HG03558 (cell line): Measurements from ENCODE around the gene CDK17.

Experiments used
- ATAC-seq: cut with Tn5 transposase; IDR thresholded peaks from one replicate; pipeline ENCODE4 v1.9.1; 2021; ENCODE audit warnings: moderate number of reproducible peaks; ENCODE audit not compliant: unreplicated experiment; ENCODE audit errors: extremely low read depth

CDK17 gene

DNA sequence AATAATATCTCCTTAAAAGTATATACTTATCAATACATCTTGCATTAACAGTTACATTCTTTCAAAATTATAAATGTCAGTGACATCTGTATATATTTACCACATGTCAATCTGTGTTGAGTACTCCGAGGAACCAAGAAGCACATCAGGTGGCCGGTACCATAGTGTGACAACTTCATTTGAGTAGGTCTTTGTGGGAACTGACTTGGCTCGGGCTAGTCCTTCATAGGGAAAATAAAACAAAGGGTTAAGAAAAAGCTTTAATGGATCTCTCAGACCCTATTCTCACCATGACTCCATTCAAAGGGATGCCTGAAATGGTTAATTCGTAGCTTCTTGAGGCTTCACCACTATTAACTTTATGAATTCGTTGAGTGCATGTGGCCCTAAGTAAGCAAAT, 111.2 kb downstream of the CDK17 start:
- no peak for ATAC-seq

DNA sequence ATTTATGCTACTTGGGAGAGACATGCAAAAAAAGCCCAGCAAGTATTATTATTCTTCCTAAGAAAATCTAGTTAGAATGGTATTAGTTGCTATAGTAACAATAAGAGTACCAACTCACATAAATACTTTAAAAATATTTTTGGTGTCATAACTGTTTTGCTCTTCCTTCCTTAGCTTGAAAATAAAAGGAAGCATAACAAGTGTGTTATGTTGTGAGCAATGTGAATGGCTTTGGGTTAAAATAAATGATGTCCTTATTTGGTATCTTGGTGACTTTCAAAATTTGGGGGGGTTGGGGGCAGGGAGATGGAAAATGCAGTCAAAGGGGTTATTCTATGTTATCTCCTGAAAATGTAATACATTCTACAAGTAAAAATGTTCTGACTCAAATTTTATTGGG, 115.1 kb downstream of the CDK17 start:
- no peak for ATAC-seq

DNA sequence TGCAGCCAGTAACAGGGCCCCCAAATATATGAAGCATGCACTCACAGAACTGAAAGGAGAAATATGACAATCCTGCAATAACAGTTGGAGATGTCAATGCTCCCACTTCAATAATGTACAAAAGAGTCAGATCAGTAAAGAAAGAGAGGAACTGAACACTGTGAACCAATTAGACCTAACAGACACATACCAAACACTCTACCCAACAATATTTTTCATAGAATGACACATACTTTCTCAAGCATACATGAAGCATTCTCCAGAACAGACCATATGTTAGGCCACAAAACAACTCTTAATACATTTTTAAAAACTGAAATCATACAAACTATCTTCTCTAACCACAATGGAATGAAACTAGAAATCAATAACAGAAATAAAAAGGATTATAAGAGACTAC, 125.9 kb downstream of the CDK17 start:
- ATAC-seq: no peak

DNA sequence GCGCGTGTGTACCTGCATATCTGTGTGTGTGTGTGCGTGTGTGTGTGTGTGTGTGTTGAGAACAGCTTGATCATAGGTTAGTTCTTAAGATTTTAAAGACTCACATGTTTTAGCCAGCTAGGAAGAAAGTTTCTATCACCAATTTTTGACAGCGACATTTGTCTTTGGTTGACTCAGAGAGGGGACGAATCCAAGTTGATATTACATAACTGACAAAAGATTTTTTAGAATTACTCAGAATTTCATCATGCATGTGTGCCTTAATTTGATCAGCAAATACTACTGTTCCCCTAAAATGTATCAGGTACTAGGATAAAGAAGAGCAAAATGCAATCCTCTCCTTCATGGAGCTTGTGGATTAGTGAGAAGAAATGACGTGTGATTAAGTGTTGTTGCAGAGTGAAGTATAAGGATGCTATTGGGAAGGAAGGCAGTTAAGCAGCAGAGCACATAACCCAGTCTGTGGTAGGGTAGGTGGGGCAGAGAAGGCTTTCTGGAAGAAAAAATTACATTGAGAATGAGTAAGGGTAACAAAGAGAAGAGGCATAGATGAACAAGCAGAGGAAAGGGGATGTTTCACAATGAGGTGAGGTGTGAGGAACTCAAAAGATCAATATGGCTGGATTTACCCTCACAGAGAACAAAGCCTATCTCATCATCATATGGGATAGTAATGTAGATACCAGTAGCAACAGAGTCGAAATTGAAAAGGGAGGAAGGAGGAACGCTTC, 128.6 kb downstream of the CDK17 start:
- no peak for ATAC-seq

DNA sequence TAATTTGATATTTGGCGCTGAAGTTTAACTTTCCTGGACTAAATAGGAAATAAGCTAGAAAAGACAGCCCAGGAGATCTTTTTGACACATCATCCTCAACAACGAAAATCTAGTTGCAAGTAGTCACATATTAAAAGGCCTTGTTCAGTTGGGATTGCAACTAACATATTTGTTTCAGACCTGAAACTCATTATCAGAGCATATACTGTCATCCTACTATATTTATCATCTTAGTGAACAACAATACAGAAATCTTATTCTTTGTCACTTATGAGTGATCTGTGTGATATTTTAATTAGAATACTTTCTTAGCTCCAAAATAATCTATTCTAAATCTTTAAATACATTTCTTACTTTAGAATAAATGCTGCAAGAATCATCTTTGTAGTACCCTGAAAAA, 134.0 kb downstream of the CDK17 start:
- no peak for ATAC-seq

DNA sequence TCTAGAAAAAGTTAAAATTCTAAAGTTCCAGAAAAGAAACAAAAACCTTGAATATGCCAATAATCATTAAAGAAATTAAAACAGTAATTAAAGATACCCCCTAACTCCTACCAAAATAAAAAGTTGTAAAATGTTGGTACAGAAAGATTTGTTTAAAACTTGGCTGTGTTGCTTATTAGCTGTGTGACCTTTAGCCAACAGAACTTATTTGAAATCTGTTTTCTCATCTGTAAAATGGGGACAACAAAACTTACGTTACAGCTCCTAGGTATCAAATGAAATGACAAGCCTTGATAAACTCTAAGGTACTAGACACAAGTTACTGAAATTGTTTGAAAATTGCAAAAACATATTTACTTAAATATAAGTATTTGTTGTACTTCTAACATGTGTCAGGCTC, 134.4 kb downstream of the CDK17 start:
- no peak for ATAC-seq

DNA sequence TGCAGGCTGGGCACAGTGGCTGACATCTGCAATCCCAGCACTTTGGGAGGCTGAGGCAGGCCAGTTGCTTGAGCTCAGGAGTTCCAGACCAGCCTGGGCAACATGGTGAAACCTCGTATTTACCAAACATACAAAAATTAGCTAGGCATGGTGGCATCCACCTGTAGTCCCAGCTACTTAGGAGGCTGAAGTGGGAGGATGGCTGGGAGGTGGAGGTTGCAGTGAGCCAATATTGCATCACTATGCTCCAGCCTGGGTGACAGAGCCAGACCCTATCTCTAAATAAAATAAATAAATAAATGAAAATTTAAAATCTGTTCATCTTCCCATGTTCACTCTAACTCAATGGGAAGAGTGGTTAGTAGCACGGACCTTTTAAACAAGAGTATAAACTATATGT, 134.8 kb downstream of the CDK17 start:
- ATAC-seq: no peak

DNA sequence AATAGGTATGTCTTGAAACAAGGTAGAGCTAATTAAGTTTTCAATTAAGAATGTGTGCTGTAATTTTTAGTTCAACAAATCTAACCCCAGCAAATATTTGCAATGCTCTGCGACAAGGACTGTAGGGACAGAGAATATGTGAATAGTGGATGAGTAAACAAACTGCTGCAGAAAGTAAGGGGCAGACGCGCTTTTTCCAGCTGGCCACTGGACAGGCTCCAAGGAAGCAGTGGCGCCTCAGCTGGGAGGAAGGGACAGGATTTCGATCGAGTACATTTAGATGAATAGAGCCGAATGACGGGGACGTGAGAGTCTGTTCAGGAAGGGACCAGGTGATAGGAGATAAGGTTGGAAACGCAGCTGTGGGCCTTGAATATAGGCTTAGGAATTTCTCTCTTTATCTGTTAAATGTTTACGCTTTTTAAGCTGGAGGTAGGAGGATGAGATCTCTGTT, 136.8 kb downstream of the CDK17 start:
- no peak for ATAC-seq

DNA sequence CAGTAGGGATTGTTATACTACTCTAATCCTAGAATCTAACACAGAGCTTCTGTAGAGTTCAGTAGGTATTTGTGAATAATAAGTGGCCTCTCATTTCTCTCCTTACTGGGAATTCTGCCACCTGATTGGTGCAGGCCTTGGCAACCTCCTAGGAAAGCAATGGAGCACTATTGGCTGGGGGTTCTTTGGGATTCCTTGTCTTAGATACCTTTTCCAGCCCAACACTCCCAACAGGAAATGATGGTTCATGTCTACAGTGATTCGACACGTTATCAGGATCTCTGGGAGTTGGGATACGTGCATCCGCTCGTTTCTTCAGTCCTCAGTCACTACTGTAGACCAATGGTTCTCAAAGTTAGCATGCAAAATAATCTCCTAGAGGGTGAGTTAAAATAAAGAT, 138.7 kb downstream of the CDK17 start:
- no peak for ATAC-seq

DNA sequence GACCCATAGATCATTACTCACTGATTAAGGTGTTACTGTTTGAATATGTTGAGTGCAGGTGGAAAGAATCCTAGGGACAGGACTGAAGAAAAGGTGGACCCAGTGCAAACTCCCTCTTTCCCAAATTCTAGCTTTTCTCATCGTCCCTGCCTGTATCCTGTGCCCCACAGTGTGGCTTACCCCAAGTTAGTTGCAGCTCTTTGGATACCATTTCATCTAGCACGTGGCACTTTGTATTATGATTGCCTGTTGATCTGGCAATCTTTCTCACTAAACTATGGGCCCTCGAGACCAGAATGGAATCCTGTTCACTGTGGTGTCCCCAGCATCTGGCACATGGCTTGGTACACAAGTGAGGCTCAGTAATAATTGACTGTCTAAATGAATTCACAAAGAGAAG, 139.6 kb downstream of the CDK17 start:
- ATAC-seq: no peak

DNA sequence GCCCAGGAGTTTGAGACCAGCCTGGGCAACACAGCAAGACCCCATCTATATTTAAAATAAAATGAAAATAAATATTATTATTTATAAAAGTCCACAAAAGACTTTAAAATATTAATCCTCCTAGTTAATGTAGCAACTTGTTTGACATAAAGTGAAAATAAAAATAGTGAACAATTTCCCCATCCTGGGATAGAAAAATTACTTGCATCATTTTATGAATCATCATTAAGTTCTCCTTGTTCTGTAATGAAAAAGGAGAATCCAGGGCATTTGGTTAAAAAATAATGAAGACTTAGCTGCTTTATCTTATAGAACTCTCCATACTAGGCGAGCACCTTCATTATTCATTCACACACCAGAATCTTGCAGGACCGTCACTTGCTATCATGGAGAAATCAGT, 140.0 kb downstream of the CDK17 start:
- no peak for ATAC-seq

DNA sequence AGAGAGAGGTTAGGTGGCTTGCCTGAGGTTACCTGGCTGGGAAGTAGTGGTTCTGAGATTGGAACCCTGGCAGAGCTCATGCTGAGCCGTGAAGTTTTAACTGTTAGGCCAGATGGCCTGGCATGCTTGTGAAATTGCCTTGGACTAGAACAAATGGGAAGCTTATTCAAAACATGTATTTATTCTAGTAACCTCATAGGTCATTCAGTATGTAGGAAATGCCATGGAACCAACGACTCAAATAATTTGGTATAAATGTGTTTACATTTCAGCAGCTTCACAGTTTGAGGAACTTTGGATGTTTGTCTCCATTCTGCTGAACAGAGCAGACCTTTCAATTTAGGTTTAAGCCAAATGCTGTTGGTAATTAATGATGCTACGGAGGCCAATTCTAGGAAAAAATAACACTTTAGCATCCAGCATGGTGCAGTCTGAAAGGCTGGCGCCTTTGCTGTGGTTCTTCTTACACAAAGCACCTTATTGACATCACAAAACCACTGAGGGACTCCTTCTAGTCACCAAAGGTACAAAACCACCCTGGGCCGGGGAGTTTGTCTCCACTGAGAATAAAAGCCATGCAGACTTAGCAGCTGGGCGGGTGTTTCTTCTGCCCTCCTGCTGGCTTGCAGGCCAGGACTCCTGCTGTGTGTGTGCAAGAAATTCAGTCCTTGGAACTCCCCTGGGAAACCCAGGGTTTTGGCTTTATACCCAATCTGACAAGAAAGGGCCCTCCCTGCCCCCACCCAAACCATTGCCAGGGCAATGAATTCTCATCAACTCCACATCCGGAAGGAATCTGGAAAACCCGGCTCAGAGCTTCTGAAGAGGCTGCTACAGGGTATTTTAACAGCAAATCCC, 141.9 kb downstream of the CDK17 start:
- ATAC-seq: no peak

DNA sequence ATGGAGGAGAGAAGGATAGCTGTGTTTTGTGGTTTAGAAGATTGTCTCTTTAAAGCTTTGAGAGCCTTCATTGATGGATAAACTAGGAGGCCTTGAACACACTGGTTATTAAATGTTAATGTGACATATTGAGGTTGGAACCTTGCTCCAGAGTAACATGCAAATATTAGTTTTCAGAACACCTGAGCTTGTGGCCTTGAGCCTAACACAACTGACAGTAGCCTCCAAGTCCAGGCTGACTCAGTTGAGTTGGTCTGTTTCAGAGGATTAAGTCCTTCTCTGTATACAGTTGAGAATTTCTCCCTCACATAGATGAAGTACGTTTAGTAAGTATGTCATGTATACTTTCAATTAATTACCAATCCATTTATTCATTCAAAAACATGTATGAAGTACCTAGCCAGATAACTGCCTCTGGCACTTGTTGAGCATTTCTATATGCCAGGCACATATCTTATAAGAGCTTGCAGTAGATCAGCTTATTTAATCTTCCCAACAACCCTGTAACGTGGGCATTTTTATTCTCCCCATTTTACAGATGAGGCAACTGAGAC, 142.6 kb downstream of the CDK17 start:
- ATAC-seq: no peak

DNA sequence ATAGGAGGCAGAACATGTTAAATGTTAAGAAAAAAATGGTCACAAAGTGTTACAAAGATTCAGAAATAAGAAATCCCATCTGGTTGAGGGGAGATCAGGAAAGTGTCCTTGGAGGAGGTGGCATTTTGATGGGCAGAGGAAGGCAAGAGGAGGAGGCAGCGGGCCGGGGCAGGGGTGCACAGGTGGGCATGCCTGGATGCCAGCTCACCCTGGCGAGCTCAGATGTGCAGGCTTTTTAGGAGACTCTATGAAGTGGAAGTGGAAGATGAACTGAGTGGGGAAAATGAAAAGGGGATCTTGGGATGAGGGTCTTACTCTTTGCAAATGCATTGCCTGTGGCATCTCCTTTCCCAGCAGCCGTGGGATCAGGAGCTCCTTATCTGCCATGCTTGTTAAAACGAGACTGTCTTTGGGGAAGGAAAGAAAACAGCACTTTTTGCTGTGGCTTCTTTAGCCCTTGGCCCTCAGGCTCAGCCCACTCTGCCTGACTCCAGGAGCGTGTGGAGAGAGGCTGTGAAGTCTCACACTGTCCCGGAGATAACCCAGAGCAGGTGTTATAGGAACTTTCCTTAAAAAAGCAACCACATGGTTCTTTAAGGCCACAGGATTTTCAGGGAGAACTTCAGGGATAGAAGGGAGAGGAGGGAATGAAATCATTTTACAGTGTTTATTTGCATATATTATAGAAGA, 143.4 kb downstream of the CDK17 start:
- no peak for ATAC-seq

DNA sequence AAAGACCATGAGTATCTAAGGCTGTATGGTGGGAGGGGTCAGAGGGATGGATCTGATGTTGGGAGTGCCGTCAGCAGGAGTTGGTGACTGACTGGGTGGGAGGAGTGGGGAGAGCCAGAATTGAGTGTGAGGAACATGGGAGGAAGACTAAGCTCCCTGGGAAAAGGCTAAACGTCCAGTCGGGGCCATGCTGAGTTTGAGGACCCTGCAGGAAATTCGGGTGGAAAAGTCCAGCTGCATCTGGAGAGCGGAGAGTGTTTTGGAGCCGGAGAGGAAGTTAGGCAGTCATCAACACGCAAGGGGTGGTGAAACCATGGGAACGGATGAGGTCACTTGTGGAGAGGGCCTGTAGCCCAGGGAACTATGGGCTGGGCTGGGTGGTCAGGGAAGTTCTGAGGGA, 145.2 kb downstream of the CDK17 start:
- no peak for ATAC-seq

DNA sequence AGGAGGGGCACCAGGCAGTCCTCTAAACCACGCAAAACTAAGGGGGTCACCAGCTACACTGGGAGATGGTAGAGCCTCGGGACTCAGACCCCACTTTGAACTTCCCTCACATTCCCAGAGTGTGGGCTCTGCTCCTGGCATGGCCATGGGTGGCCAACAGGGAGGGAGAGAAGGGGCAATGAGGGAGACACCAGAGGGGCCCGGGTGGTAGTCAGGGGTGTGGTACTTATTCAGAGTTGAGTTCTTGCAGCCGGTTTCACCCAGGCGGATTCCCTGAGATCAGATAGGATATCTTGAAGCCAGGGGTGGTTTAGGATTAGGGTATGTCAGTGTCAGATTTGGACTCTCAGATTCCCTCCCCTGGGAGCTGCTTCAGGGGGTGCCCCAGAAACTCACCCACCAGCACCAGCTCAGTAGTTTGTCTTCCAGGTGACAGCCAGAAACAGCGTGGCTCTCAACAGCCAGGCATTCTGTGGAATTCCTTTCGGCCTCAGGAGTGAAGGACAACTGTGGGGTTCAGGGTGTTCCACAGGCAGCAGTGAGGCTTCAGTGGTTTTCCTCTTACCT, 150.0 kb downstream of the CDK17 start:
- ATAC-seq: no peak

DNA sequence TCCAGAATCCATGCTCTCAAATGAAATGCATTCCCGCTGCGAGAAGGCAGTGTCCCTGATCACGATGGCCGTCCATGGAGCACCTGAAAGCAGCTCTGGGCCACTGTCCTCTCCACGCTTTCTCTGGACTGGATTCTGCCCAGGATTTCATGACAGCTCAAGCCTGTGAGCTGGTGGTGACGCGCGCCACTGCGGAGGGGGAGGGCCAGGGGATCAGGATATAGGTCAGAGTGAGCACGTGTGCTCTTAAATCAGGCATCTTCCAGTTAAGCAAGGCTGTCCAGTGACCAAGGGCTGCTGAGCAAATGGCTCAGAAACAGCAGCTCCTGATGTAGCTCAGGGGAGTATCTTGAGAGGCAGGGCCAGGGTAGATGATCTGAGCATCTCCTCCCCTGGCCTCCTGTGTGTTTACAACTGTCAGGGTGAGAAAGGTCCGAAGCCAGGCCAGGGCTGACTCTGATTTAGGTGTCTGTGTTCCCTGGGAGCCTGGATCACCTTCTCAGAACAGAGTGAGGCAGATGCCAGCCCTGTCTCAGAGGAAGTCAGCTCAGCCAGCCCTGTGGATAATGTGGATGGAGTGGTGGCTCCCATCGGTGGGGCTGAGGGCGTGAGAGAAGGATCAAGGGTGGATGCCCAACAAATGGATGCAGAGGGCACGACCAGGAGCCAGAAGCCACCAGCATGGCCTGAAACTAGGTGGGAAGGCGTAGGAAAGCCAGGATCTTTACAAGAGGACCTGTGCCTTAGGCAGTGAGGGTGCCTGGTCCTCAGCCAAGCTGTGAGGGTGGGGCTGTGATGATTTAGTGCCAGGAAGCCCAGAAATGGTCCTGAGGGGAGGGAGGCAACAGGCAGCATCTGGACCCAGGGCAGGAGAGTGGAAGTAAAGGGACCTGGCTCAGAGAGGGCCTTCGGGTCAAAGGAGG, 150.8 kb downstream of the CDK17 start:
- no peak for ATAC-seq

DNA sequence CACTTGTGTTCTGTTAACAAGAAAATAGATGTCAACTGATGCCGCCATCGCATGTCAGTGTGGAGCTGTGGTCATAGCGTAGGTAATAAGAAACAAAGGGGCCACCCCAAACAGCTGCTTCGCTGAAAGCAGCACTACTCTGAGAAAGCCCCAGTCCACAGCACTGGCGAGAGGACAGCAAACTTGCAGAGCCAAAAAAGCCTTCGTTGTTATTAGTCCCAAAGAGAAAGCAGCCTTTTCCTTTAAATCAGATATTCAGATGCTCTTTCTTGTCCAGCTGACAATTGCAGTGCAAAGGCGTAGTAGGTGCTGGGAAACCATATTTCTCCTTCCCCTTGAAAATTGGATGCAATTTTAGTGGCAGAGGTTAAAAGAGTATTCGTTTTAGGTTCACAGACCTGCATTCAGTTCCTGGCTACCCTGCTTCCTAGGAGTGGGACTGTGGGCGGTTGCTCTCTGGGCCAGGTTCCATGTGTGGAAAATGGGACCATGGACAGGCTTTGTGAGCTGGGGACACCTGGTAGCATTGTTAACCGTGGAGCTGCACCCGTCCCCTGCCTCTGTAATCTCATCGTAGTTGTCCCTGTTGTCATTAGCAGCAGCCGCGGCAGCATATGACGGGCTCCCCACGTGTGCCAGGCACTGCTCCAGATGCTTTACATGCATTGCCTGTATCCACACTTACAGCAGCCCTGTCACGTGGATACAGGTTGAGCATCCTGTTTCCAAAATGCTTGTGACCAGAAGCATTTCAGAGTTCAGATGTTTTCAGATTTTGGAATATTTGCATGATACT, 151.9 kb downstream of the CDK17 start:
- no peak for ATAC-seq

DNA sequence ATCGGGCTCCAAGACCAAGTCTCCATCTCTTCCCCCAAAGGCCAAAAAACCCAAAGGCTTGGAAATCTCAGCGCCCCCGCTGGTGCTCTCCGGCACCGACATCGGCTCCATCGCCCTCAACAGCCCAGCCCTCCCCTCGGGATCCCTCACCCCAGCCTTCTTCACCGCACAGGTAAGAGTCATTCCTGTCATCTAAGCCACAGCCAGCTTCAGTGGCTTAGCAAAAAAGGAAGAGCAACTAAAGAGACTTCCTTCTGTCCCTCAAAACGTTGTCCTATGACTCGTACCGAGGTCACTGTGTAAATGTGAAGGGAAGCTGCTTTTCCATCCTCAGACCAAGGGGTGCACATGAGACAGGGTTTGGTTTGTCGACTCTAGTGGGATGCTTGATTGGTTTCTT, 152.7 kb downstream of the CDK17 start:
- ATAC-seq: no peak
